Measurements from ENCODE around the gene SHISA4.
"Not testable (repeated sequence)": the region's sequence is repeated elsewhere in the genome, so short reads cannot be mapped to it uniquely, and the experiment has no call there.

SHISA4 gene

GRCh38 chr1:201898992-201899391, 10.3 kb downstream of the SHISA4 start:
- DNase-seq (ENCODE audit: low spot score) = no peak

DNA sequence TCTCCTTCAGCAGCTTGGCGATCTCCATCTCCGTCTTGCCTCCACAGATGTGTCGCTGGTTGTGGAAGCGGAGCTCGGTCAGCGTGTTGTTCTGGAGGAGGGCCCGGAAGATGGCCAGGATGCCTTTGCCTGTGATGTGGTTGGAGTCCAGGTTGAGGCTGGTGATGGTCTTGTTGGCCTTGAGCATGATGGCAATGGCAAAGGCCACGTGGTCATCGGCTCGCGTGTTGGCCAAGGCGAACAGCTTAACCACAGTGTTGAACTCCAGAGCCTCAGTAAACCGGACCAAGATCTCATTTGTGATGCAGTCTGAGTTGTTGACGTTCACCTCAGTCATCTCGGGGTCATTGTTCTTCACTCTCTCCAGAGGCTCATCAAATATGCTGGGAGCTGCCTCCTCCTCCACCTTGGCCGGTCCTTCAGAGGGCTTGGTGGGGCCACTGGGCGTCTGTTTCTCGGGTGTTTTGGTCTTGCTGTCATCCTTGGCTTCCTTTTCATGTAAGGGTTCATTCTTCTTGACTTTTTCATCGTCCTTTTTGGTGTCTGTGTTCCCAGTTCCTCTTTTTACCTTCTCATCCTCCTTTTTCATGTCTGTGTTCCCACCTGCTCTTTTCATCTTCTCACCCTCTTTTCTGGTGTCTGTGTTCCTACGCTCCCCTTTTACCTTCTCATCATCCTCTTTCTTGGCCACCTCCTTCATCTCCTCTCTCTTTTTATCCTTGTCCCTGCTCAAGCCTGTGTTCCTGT, 11.2 kb downstream of the SHISA4 start:
- no peak for DNase-seq (ENCODE audit: low spot score)

GRCh38 chr1:201900476-201900875, 11.8 kb downstream of the SHISA4 start:
- no peak for DNase-seq (ENCODE audit: low spot score)

- DNase-seq (ENCODE audit: low spot score) = not testable (repeated sequence)
These were observed 12.3 kb downstream of the SHISA4 start for GRCh38 chr1:201901036-201901435.

DNA sequence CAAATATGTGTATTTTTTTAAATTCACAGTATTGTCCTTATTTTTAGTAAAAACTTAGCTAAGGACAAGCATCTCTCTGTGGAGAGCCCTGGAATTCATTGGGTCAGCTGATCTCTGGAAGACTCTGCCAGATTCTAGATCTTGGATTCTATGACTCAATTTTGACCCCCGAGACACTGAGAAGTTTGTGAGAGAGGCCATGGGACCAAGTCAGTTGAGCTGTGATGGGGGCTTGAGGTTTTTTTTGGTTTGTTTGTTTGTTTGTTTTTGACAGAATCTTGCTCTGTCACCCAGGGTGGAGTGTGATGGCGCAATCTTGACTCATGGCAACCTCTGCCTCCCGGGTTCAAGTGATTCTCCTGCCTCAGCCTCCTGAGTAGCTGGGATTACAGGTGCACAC, 13.5 kb downstream of the SHISA4 start:
- DNase-seq (ENCODE audit: low spot score) = no peak

- no peak for DNase-seq (ENCODE audit: low spot score)
These were observed 14.4 kb downstream of the SHISA4 start for GRCh38 chr1:201903135-201903534.

DNA sequence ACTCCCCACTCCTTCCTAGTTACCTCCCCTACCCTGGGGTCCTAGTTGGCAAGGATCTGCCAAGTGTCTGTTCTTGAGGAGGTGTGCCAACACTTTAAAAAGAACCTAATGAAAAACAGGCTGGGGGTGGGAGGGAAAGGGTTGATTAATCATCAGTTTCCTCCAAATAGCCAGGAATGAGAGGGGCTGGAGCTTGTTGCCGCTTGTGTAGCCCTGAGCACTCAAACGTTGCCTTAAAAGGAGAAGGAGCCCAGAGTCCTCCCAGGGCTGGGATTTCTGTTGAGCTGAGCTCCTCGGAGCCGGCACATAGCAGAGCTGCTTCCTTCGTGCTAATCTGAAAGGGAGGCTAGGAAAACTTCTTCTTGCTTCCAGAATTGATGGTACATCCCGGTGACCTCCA, 15.9 kb downstream of the SHISA4 start:
- DNase-seq (ENCODE audit: low spot score) = peak; percentile 30

DNA sequence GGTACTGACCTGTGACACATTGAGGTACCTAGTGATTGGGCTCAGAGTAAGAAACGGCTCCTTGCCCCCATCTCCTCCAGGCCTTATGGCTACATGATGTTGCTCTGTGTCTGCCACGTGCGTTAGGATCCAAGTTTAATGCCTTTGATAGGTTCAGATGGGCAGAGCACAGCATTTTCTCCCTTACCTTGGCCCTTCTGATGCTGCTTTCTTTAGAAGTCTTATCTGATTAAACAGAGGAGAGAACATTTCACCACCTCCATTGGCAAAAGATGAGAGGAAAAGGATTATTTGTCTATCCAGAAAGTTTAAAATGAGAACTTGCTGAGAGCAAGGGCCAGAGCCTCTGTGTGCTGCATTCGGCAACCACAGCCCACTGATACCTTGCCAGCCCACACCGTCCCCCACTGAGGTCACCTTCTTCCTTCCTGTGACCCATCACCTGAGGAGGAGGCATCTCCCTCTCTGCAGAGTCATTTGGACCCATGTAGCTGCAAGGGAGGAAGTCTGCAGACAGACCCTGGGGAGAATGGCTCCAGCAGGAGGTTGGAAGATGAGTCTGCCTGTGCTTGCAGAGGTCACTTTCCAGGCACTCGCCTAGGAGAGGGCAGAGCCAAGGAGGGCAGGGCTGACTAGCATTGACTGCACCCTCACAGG, 16.7 kb downstream of the SHISA4 start:
- DNase-seq (ENCODE audit: low spot score) = no peak

DNA sequence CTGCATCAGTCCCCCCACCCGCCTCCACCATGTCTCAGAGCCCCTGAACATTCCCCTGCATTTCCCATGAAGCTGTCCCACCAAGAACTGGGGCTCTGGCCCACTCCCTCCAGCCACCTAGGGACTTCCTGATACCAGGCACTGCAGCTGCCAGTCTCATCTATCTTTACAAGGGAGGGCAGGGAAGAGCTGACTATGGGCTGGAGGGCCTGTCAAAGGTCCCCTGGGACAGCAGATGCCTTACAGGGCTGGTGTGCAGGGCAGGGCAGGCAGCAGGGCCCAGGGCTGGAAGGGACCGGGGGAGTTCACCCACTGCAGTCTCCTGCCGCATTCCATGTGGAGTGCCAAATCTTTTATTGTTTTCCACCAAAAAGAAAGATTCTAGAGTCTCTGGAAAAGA, 17.6 kb downstream of the SHISA4 start:
- no peak for DNase-seq (ENCODE audit: low spot score)

- DNase-seq (ENCODE audit: low spot score) = no peak
These were observed 18.9 kb downstream of the SHISA4 start for GRCh38 chr1:201907621-201908020.

GRCh38 chr1:201911826-201912571, 23.3 kb downstream of the SHISA4 start:
- DNase-seq (ENCODE audit: low spot score) = no peak

DNA sequence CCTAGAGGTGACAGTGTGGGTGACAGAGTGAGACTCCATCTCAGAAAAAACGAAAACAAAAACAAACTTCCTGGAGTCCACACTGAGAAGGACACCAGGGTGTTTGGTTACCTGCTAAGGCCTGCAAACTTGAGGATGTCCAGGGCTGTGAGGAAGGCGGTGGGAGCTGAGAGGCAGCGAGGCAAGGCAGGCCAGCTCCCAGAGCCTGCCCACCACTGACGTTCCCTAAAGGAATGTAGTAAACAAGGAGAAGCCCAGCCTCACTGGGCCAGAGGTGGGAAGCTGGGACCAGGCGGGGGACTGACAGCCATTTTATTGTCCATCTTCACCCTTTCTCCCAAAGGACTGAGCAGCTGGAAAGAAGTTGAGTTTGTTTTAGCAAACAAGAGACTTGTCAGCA, 24.1 kb downstream of the SHISA4 start:
- DNase-seq (ENCODE audit: low spot score) = no peak

DNA sequence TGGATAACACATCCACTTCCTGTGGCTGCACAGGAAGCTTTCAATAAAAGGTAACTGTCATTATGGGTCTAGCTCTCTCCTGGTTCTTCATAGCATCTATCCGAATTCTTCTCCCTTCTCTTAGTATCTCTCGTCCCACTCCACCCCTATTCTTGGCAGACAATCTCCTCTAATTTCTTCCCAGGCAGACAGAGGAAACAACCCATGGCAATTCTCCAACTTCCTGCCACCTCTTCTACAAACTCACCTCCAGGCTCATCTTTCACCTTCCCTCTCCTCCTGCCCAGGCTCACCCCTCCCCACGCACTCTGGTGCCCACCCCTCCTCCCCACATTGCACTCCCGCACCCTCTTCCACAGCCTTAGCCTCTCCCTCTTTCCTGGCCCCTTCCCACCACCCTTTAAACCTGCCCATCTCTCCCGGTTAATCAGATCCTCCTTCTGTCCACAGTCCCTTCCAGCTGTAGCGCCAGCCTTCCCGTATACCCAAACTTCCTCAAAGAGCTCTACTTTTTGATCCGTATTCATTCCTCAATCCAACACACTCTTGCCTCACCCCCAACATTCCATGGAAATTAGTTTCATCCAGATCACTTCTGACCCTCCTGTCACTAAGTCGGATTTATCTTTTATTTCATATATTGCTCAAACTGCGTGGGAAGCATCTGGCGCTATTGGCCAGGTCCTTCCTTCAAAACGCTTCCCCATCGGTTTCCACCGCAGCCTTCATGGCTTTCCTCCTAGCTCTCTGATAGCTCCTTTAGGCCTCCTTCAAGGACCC, 25.9 kb downstream of the SHISA4 start:
- DNase-seq (ENCODE audit: low spot score) = no peak

- DNase-seq (ENCODE audit: low spot score) = peak; percentile 87
These were observed 28.1 kb downstream of the SHISA4 start for GRCh38 chr1:201916649-201917249.

- no peak for DNase-seq (ENCODE audit: low spot score)
These were observed 28.8 kb downstream of the SHISA4 start for GRCh38 chr1:201917362-201918033.

DNA sequence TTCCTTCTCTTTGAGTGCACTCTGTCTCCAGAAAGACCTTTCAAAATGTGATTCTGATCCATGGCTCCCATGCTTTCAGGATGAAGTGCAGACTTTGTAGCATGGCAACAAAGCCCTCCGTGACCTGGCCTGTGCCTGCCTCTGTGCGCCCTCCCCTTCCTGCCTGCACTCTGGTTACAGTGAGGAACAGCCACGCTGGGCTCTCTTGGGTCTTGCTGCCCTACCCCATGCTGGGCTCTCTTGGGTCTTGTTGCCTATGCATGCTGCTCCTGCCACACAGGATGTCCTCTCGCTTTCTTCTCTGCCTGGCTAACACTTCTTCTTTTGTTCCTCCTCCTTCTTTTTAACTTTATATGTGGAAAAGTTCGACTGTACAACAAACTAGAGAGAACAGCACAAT, 29.6 kb downstream of the SHISA4 start:
- no peak for DNase-seq (ENCODE audit: low spot score)

DNA sequence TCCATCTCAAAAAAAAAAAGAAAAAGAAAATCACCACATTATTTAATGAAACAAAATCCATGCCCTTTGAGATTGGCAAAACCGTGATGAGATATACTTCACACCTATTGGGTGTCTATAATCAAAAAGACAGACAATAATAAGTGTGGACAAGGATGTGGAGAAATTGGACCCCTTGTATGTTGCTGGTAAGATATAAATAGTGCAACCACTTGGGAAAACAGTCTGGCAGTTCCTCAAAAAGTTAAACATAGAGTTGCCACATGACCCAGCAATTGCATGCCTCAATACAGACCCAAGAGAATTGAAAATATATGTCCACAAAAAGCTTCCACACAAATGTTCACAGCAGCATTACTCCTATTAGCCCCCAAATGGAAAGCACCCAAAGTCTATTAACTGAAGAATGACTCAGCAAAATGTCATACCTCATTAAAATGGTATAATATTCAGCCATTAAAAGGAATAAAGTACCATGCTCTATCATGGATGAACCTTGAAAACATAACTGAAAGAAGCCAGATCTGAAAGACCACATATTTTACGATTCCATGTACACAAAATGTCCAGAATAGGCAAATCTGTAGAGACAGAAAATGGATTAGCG, 33.4 kb downstream of the SHISA4 start:
- DNase-seq (ENCODE audit: low spot score) = no peak

DNA sequence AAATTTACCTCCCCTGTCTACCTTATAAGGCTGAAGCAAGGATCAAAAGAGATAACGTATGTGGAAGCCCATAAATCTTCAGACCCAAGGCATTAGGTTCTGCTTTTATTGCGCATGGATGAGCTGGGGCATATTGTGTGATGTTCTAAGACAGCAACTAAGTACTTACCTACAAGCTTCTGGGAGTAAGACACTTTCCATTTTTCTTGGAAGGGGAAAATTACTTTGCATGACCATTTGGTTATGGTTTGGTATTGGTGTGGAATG, 36.5 kb downstream of the SHISA4 start:
- DNase-seq (ENCODE audit: low spot score) = no peak

- no peak for DNase-seq (ENCODE audit: low spot score)
These were observed 37.4 kb downstream of the SHISA4 start for GRCh38 chr1:201925981-201926645.

DNA sequence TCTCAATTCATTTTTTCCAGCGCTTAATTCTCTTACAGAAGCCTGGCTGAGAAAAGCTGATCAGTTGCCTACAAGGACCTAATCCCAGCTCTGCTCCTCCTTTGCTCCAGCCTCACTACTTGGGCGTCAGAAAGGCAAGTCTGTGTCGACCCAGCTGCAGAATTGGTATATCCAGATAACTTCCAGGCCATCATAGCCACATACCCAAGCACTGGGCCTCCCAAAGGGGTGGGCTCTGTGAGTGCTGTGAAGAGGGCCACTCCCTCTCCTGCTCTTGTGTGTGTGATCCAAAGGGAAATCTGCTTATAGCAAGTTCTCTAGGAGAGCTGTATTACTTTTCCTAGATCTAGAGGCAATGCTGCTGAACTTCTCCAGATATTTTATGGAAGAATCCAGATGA, 39.6 kb downstream of the SHISA4 start:
- DNase-seq (ENCODE audit: low spot score) = no peak

GRCh38 chr1:201930137-201930536, 41.4 kb downstream of the SHISA4 start:
- DNase-seq (ENCODE audit: low spot score) = no peak
